GM12878 (cell line): ENCODE measurements around the gene LPCAT2. TPM values are rescaled to one million over a fixed set of nuclear protein-coding genes. Genes with fewer than 3 reads are reported as not detected.

Experiments
- ATAC-seq: fragments of 200-7000 bp; cut with Tn5 transposase; 3 replicates; pipeline ENCODE4 v1.9.1; 2020; ENCODE audit warnings: mild to moderate bottlenecking, moderate library complexity
- BruUV-seq: library from RNA; stranded (reverse); fragments of 400-500 nt; replicated peaks from 2 replicates; lab custom pipeline; 2021; lab: Mats Ljungman, UMichigan
- CTCF ChIA-PET: fragments of 300-600 bp; sonication (Branson Sonifier 250); formaldehyde crosslinking; extraction: SDS; loops from one replicate; lab custom pipeline; 2021; ENCODE audit warnings: inconsistent platforms; lab: Yijun Ruan, JAX
- POLR2A ChIA-PET: fragments of 350-600 bp; formaldehyde crosslinking; extraction: SDS; loops from one replicate; lab custom pipeline; 2021; ENCODE audit warnings: inconsistent platforms; lab: Charles Lee
- RAD21 ChIA-PET: fragments of 300-600 bp; sonication (Branson Sonifier 250); formaldehyde crosslinking; loops from one replicate; lab custom pipeline; 2023; ENCODE audit warnings: antibody characterized with exemption; ENCODE audit not compliant: unreplicated experiment; lab: Charles Lee
- SMC1A ChIA-PET: fragments of 300-600 bp; sonication (Branson Sonifier 250); formaldehyde crosslinking; loops from one replicate; lab custom pipeline; 2023; ENCODE audit not compliant: unreplicated experiment, uncharacterized antibody; lab: Charles Lee
- DNase-seq: peaks from one replicate; pipeline ENCODE4 v3.0.0-alpha.2; 2011; ENCODE audit warnings: low read depth, low spot score
- FAIRE-seq: peaks from 3 replicates; lab custom pipeline; 2011; peaks lifted over from hg19 to GRCh38; lab: Jason Lieb, UNC
- H2AFZ ChIP-seq: 2 replicates; pipeline ENCODE4 v1.6.0; 2011; ENCODE audit warnings: low read depth, low read length, control low read depth; ENCODE audit not compliant: control insufficient read depth
- H3K27ac ChIP-seq: 2 replicates; pipeline ENCODE4 v1.5.1; 2011; ENCODE audit warnings: control low read depth; ENCODE audit not compliant: control insufficient read depth, insufficient read depth
- H3K27me3 ChIP-seq, 2 experiments: replicated peaks in 1 of 2; 2 replicates each; pipeline versions ENCODE4 v1.6.0 to v1.6.1; 2011; ENCODE audit warnings: low read length in 1 of 2; ENCODE audit not compliant: control insufficient read depth in 2 of 2, insufficient read depth in 2 of 2
- H3K36me3 ChIP-seq, 2 experiments: 2 replicates each; pipeline ENCODE4 v1.5.1; 2011; ENCODE audit warnings: low read length in 1 of 2; ENCODE audit not compliant: control insufficient read depth in 2 of 2, insufficient read depth in 2 of 2
- H3K4me1 ChIP-seq: 2 replicates; pipeline ENCODE4 v1.6.1; 2011; ENCODE audit warnings: mild to moderate bottlenecking, low read length, moderate library complexity, mixed read lengths; ENCODE audit not compliant: control insufficient read depth, insufficient read depth
- H3K4me2 ChIP-seq: 2 replicates; pipeline ENCODE4 v1.6.0; 2011; ENCODE audit warnings: control low read depth; ENCODE audit not compliant: control insufficient read depth, insufficient read depth
- H3K4me3 ChIP-seq: fragments of 200-600 bp; sonication (generic); 2 replicates; pipeline ENCODE4 v1.5.1; 2016
- H3K79me2 ChIP-seq: 2 replicates; pipeline ENCODE4 v1.6.0; 2011; ENCODE audit warnings: low read length; ENCODE audit not compliant: control insufficient read depth, insufficient read depth
- H3K9ac ChIP-seq: 2 replicates; pipeline ENCODE4 v1.8.0; 2011; ENCODE audit warnings: low read length, control low read depth, mixed read lengths; ENCODE audit not compliant: control insufficient read depth, insufficient read depth
- H3K9me3 ChIP-seq: replicated peaks from 3 replicates; pipeline ENCODE4 v1.5.1; 2011; ENCODE audit warnings: mild to moderate bottlenecking, low read length; ENCODE audit not compliant: control insufficient read depth, insufficient read depth
- H4K20me1 ChIP-seq: 2 replicates; pipeline ENCODE4 v1.6.0; 2011; ENCODE audit not compliant: control insufficient read depth, insufficient read depth
- HDGF ChIP-seq: fragments of 450-650 bp; IDR thresholded peaks from 2 replicates; pipeline ENCODE4 v1.6.1; 2016; ENCODE audit warnings: antibody characterized with exemption
- STAT3 ChIP-seq: IDR thresholded peaks from 2 replicates; pipeline ENCODE4 v1.6.1; 2011; ENCODE audit warnings: low read depth, low read length, improper control_type of control experiment
- WGBS: methylation state at CpG from one replicate; pipeline ENCODE4 v1.1.6; 2016; ENCODE audit warnings: low lambda C conversion rate; ENCODE audit not compliant: insufficient replicate concordance, insufficient coverage; ENCODE audit errors: missing lambda C conversion rate; 5-methylcytosine and 5-hydroxymethylcytosine counted together
- in situ Hi-C: fragments of 300-500 bp; cut with MboI; formaldehyde crosslinking; loops from 9 replicates; pipeline ENCODE4 v1.14.3; 2018; ENCODE audit warnings: mixed read lengths
- intact Hi-C: fragments of 100-400 bp; cut with micrococcal nuclease; formaldehyde crosslinking; loops from one replicate; pipeline ENCODE4 v1.14.2; 2022; ENCODE audit not compliant: unreplicated experiment
- polyA plus RNA-seq, 11 experiments: library from polyadenylated mRNA; depleted of rRNA in 4 of 11; unstranded in 6 of 11; stranded (reverse) in 5 of 11; fragments of >200 nt; fragmentation: Nextera tagmentation in 4 of 11; fragmentation: Illumina TruSeq in 1 of 11; extraction: Ambion mirVana in 4 of 11; extraction: Trizol in 1 of 11; gene quantifications; 1 replicate in 1 of 11; 2 replicates in 10 of 11; pipeline versions ENCODE4 v1.2.1 to v1.2.3, GENCODE V29; 2011 to 2016; ENCODE audit warnings: inconsistent platforms in 2 of 11, missing spikeins in 2 of 11, low read depth in 1 of 11
- total RNA-seq, 4 experiments: library from RNA; depleted of rRNA in 3 of 4; stranded (reverse); fragments of >200 nt in 3 of 4; fragmentation: Illumina TruSeq in 1 of 4; extraction: Trizol in 1 of 4; gene quantifications; 2 replicates each; pipeline versions ENCODE4 v1.2.1 to v1.2.3, GENCODE V29; 2013 to 2021
- TF ChIP-seq, protein P1 (sequence below): fragments of 450-650 bp; formaldehyde crosslinking; IDR thresholded peaks from 2 replicates; pipeline ENCODE4 v1.4.0; 2022; ENCODE audit warnings: mild to moderate bottlenecking, moderate library complexity
- TF ChIP-seq, protein P2 (sequence below): fragments of 450-650 bp; IDR thresholded peaks from 2 replicates; pipeline ENCODE4 v1.6.1; 2017; ENCODE audit warnings: low read depth, mild to moderate bottlenecking, moderate library complexity
- TF ChIP-seq, protein P3 (sequence below): fragments of 150-350 bp; IDR thresholded peaks from 2 replicates; pipeline ENCODE4 v1.6.1; 2014; ENCODE audit warnings: mild to moderate bottlenecking, low read depth, low read length

Gene LPCAT2
- total and polyA plus RNA-seq, 10 of the 15 experiments (the other 5 are each of a cell fraction or from before 2014, with no cell fraction given): 0.01 TPM; not detected in 9

DNA sequence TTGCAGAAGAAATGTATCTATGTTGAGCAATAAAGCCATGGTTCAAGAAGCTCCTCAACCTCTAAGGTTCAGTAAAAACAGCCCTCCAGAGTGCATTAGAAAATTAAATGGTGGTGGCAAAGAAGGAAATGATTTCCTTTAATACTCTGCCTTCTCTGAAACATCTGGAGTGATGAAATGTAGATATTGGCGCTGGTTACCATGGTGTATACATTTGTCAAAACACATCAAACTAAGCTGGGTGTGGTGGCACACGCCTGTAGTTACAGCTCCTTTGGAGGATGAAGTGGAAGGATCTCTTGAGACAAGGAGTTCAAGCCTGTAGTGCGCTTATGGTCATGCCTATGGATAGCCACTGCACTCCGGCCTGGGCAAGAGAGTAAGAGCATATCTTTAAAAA, 63.6 kb downstream of the LPCAT2 start:
- ChIA-PET POLR2A (no interaction called here), RAD21 (no interaction called here), SMC1A (interaction anchor here (1.7 kb wide), 1 partner anchor 108 kb away, joined by 7 read pairs; no protein-coding TSS in a partner anchor), CTCF (no interaction called here)
- BruUV-seq: no TSS peak
- Histone ChIP-seq H3K27ac (no peak overlapping the region), H3K36me3 (no peaks in the 10 kb centered on the region), H2AFZ (no peak overlapping the region), H3K4me2 (no peak overlapping the region), H3K4me1 (no peaks in the 10 kb centered on the region), H3K9me3 (no peaks in the 10 kb centered on the region), H3K79me2 (no peaks in the 10 kb centered on the region), H3K4me3 (no peak overlapping the region), H4K20me1 (no peaks in the 10 kb centered on the region), H3K9ac (no peak overlapping the region), H3K27me3 (no peaks in the 10 kb centered on the region)
- in situ Hi-C loops: no loop called here
- no peak for FAIRE-seq
- DNase-seq: no peak
- intact Hi-C loops: no loop called here
- no peak for TF ChIP-seq HDGF
- TF ChIP-seq, protein P1, sequence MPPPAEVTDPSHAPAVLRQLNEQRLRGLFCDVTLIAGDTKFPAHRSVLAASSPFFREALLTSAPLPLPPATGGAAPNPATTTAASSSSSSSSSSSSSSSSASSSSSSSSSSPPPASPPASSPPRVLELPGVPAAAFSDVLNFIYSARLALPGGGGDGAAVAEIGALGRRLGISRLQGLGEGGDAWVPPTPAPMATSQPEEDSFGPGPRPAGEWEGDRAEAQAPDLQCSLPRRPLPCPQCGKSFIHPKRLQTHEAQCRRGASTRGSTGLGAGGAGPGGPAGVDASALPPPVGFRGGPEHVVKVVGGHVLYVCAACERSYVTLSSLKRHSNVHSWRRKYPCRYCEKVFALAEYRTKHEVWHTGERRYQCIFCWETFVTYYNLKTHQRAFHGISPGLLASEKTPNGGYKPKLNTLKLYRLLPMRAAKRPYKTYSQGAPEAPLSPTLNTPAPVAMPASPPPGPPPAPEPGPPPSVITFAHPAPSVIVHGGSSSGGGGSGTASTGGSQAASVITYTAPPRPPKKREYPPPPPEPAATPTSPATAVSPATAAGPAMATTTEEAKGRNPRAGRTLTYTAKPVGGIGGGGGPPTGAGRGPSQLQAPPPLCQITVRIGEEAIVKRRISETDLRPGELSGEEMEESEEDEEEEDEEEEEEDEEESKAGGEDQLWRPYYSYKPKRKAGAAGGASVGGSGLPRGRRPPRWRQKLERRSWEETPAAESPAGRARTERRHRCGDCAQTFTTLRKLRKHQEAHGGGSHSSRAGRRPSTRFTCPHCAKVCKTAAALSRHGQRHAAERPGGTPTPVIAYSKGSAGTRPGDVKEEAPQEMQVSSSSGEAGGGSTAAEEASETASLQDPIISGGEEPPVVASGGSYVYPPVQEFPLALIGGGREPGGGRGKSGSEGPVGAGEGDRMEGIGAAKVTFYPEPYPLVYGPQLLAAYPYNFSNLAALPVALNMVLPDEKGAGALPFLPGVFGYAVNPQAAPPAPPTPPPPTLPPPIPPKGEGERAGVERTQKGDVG (CRISPR knock-in tag): no peak
- TF ChIP-seq STAT3: no peak
- TF ChIP-seq, protein P2, sequence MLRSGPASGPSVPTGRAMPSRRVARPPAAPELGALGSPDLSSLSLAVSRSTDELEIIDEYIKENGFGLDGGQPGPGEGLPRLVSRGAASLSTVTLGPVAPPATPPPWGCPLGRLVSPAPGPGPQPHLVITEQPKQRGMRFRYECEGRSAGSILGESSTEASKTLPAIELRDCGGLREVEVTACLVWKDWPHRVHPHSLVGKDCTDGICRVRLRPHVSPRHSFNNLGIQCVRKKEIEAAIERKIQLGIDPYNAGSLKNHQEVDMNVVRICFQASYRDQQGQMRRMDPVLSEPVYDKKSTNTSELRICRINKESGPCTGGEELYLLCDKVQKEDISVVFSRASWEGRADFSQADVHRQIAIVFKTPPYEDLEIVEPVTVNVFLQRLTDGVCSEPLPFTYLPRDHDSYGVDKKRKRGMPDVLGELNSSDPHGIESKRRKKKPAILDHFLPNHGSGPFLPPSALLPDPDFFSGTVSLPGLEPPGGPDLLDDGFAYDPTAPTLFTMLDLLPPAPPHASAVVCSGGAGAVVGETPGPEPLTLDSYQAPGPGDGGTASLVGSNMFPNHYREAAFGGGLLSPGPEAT: no peak
- TF ChIP-seq, protein P3, sequence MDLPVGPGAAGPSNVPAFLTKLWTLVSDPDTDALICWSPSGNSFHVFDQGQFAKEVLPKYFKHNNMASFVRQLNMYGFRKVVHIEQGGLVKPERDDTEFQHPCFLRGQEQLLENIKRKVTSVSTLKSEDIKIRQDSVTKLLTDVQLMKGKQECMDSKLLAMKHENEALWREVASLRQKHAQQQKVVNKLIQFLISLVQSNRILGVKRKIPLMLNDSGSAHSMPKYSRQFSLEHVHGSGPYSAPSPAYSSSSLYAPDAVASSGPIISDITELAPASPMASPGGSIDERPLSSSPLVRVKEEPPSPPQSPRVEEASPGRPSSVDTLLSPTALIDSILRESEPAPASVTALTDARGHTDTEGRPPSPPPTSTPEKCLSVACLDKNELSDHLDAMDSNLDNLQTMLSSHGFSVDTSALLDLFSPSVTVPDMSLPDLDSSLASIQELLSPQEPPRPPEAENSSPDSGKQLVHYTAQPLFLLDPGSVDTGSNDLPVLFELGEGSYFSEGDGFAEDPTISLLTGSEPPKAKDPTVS: no peak
- no peak for ATAC-seq
- WGBS: 16% methylated on average over 4 of the region's 4 CpGs
